LNCaP clone FGC (cell line): ENCODE data around the gene ARHGAP10.

Experiments
- DNase-seq: peaks from one replicate; pipeline ENCODE4 v3.0.0-alpha.2; 2011; ENCODE audit warnings: low read depth
- H3K4me3 ChIP-seq: 2 replicates; pipeline ENCODE4 v1.5.1; 2011; ENCODE audit warnings: mild to moderate bottlenecking, low read depth, low read length, control low read depth
- CTCF ChIP-seq: IDR thresholded peaks from 2 replicates; pipeline ENCODE4 v1.5.1; 2012; ENCODE audit warnings: mild to moderate bottlenecking; ENCODE audit not compliant: control insufficient read depth, insufficient read depth; ENCODE audit errors: extremely low read depth

Gene ARHGAP10

GRCh38 chr4:148007314-148007760 lies 275.4 kb downstream of the ARHGAP10 start:
- TF ChIP-seq CTCF, result no peak
- DNase-seq, result peak; percentile 86
- H3K4me3 ChIP-seq, result no peak overlapping the region

GRCh38 chr4:148007792-148008191 lies 275.9 kb downstream of the ARHGAP10 start:
- no peak overlapping the region for H3K4me3 ChIP-seq
- TF ChIP-seq CTCF, result no peak
- no peak for DNase-seq

GRCh38 chr4:148015058-148015457 lies 283.2 kb downstream of the ARHGAP10 start:
- no peak for DNase-seq
- TF ChIP-seq CTCF, result no peak
- H3K4me3 ChIP-seq, result no peak overlapping the region

GRCh38 chr4:148015468-148015867 lies 283.6 kb downstream of the ARHGAP10 start:
- no peak for DNase-seq
- H3K4me3 ChIP-seq, result no peak overlapping the region
- no peak for TF ChIP-seq CTCF

- DNase-seq, result no peak
- TF ChIP-seq CTCF, result no peak
- H3K4me3 ChIP-seq, result no peak overlapping the region
Measured at GRCh38 chr4:148016063-148016637, 284.3 kb downstream of the ARHGAP10 start.

- no peak for TF ChIP-seq CTCF
- no peak overlapping the region; the same call in 1 of the 2 replicates for H3K4me3 ChIP-seq
- DNase-seq, result peak; percentile 88
Measured at GRCh38 chr4:148017801-148018200, 285.9 kb downstream of the ARHGAP10 start.

- TF ChIP-seq CTCF, result no peak
- H3K4me3 ChIP-seq, result no peak overlapping the region
- no peak for DNase-seq
Measured at GRCh38 chr4:148021686-148022085, 289.8 kb downstream of the ARHGAP10 start.
